HepG2 (cell line): ENCODE results near the gene SF3B6. TPM values are rescaled to one million over a fixed set of nuclear protein-coding genes. Genes with fewer than 3 reads are reported as not detected.
A peak's percentile ranks its signal among the peaks of the same experiment; 100 is the strongest.

ENCODE experiments used
- ATAC-seq: fragments of 200-7000 bp; cut with Tn5 transposase; 3 replicates; pipeline ENCODE4 v1.9.1; 2020; ENCODE audit warnings: mild to moderate bottlenecking, moderate library complexity
- BruUV-seq: library from RNA; stranded (reverse); fragments of 400-500 nt; replicated peaks from 2 replicates; lab custom pipeline; 2021; lab: Mats Ljungman, UMichigan
- CTCF ChIA-PET: fragments of 300-600 bp; formaldehyde crosslinking; extraction: SDS; loops from one replicate; lab custom pipeline; 2021; ENCODE audit warnings: low total read pairs, inconsistent platforms, low intra/inter-chr PET ratio; lab: Yijun Ruan, JAX
- POLR2A ChIA-PET: fragments of 350-600 bp; sonication (Branson Sonifier 250); formaldehyde crosslinking; loops from one replicate; lab custom pipeline; 2020; ENCODE audit warnings: antibody characterized with exemption, inconsistent platforms; lab: Yijun Ruan, JAX
- DNase-seq: peaks from one replicate; pipeline ENCODE4 v3.0.0-alpha.2; 2015; ENCODE audit warnings: low spot score
- FAIRE-seq: peaks from 3 replicates; lab custom pipeline; 2011; peaks lifted over from hg19 to GRCh38; lab: Jason Lieb, UNC
- H2AFZ ChIP-seq: one replicate; pipeline ENCODE4 v1.6.1; 2011; ENCODE audit warnings: low read length, inconsistent platforms
- H3K27ac ChIP-seq: fragments of 300-600 bp; 3 replicates; pipeline ENCODE4 v1.8.0; 2011; ENCODE audit warnings: mixed run types, mild to moderate bottlenecking, mixed read lengths, low read length, inconsistent platforms; ENCODE audit not compliant: insufficient read depth; ENCODE audit errors: extremely low read length
- H3K27me3 ChIP-seq, 2 experiments: fragments of 200-600 bp in 1 of 2; 2 replicates in 1 of 2; 3 replicates in 1 of 2; pipeline versions ENCODE4 v1.6.0 to v1.8.0; 2011; ENCODE audit warnings: low read length in 2 of 2, mild to moderate bottlenecking in 2 of 2, moderate library complexity in 2 of 2, inconsistent platforms in 1 of 2; ENCODE audit not compliant: insufficient read depth in 2 of 2, control insufficient read depth in 1 of 2
- H3K36me3 ChIP-seq, 2 experiments: fragments of 200-600 bp in 1 of 2; replicated peaks in 1 of 2; 2 replicates in 1 of 2; 3 replicates in 1 of 2; pipeline versions ENCODE4 v1.5.1 to v1.8.0; 2011; ENCODE audit warnings: low read length in 2 of 2, inconsistent platforms in 1 of 2; ENCODE audit not compliant: insufficient read depth in 2 of 2, control insufficient read depth in 1 of 2
- H3K4me1 ChIP-seq: 2 replicates; pipeline ENCODE4 v1.5.1; 2012; ENCODE audit warnings: low read length, inconsistent platforms; ENCODE audit not compliant: insufficient read depth
- H3K4me2 ChIP-seq: 2 replicates; pipeline ENCODE4 v1.6.0; 2011; ENCODE audit warnings: low read depth, low read length, inconsistent platforms
- H3K4me3 ChIP-seq, 3 experiments: fragments of 200-600 bp in 1 of 3; sonication (generic), shearing (Covaris generic) in 1 of 3; replicated peaks in 1 of 3; 2 replicates each; pipeline ENCODE4 v1.5.1; 2011 to 2016; ENCODE audit warnings: low read length in 3 of 3, inconsistent platforms in 2 of 3, low read depth in 2 of 3, mild to moderate bottlenecking in 2 of 3, control low read depth in 1 of 3, mixed read lengths in 1 of 3; ENCODE audit not compliant: insufficient read depth in 1 of 3
- H3K79me2 ChIP-seq: one replicate; pipeline ENCODE4 v1.6.1; 2011; ENCODE audit warnings: low read length, inconsistent platforms; ENCODE audit not compliant: insufficient read depth
- H3K9ac ChIP-seq: 2 replicates; pipeline ENCODE4 v1.6.0; 2011; ENCODE audit warnings: mild to moderate bottlenecking, low read depth, low read length, inconsistent platforms; ENCODE audit not compliant: insufficient read depth
- H3K9me3 ChIP-seq: 2 replicates; pipeline ENCODE4 v1.5.1; 2012; ENCODE audit warnings: mild to moderate bottlenecking, low read length
- H4K20me1 ChIP-seq: 2 replicates; pipeline ENCODE4 v1.6.0; 2011; ENCODE audit warnings: inconsistent platforms, mild to moderate bottlenecking, low read length, moderate library complexity; ENCODE audit not compliant: insufficient read depth
- NAIF1 ChIP-seq: sonication (generic); formaldehyde crosslinking; IDR thresholded peaks from 2 replicates; pipeline ENCODE4 v1.5.0; 2020; ENCODE audit warnings: mild to moderate bottlenecking, missing genetic modification reagents, borderline replicate concordance
- YEATS4 ChIP-seq: sonication (generic); formaldehyde crosslinking; IDR thresholded peaks from 2 replicates; pipeline ENCODE4 v1.4.0; 2020; ENCODE audit warnings: missing genetic modification reagents, borderline replicate concordance
- ZMYM3 ChIP-seq: sonication (generic); formaldehyde crosslinking; IDR thresholded peaks from 2 replicates; pipeline ENCODE4 v1.5.1; 2020; ENCODE audit warnings: mild to moderate bottlenecking, missing genetic modification reagents
- ZNF430 ChIP-seq: sonication (generic); formaldehyde crosslinking; IDR thresholded peaks from 2 replicates; pipeline ENCODE4 v1.9.0; 2021; ENCODE audit warnings: mild to moderate bottlenecking, missing genetic modification reagents
- ZNF501 ChIP-seq: sonication (generic); formaldehyde crosslinking; IDR thresholded peaks from 2 replicates; pipeline ENCODE4 v1.5.1; 2020; ENCODE audit warnings: mild to moderate bottlenecking, moderate library complexity, missing genetic modification reagents
- ZNF570 ChIP-seq: sonication (generic); formaldehyde crosslinking; IDR thresholded peaks from 2 replicates; pipeline ENCODE4 v1.4.0; 2020; ENCODE audit warnings: mild to moderate bottlenecking, missing genetic modification reagents, borderline replicate concordance
- ZNF629 ChIP-seq: sonication (generic); formaldehyde crosslinking; conservative IDR thresholded peaks from 2 replicates; pipeline ENCODE4 v1.5.0; 2020; ENCODE audit warnings: missing genetic modification reagents
- ZNF652 ChIP-seq: IDR thresholded peaks from 2 replicates; pipeline ENCODE4 v1.6.1; 2016; ENCODE audit warnings: low read depth, borderline replicate concordance
- ZNF75D ChIP-seq: sonication (generic); formaldehyde crosslinking; IDR thresholded peaks from 2 replicates; pipeline ENCODE4 v1.8.1; 2023; ENCODE audit warnings: missing genetic modification reagents, mild to moderate bottlenecking, borderline replicate concordance
- WGBS: methylation state at CpG from one replicate; pipeline ENCODE4 v1.1.6; 2017; ENCODE audit warnings: low lambda C conversion rate; 5-methylcytosine and 5-hydroxymethylcytosine counted together
- in situ Hi-C: cut with HindIII; loops from 2 replicates; pipeline ENCODE4 v1.10.0; 2017; ENCODE audit warnings: low pct_unique_long_range_greater_than_20kb; ENCODE audit not compliant: extremely low pct_ligation_motif_present
- intact Hi-C: fragments of 100-400 bp; cut with micrococcal nuclease; formaldehyde crosslinking; loops from one replicate; pipeline ENCODE4 v1.10.0; 2022; ENCODE audit not compliant: unreplicated experiment
- polyA plus RNA-seq, 8 experiments: library from polyadenylated mRNA; depleted of rRNA in 3 of 8; stranded (reverse) in 7 of 8; unstranded in 1 of 8; fragments of >200 nt; fragmentation: Illumina TruSeq in 4 of 8; extraction: Trizol in 4 of 8; gene quantifications; 2 replicates each; pipeline versions ENCODE4 v1.2.1 to v1.2.3, GENCODE V29; 2011 to 2016; ENCODE audit warnings: low read depth in 4 of 8, missing spikeins in 1 of 8, mixed read lengths in 1 of 8; ENCODE audit not compliant: insufficient read depth in 1 of 8
- total RNA-seq, 5 experiments: library from RNA; depleted of rRNA; stranded (reverse); fragments of >200 nt; fragmentation: Illumina TruSeq; extraction: Trizol; gene quantifications; 2 replicates each; pipeline ENCODE4 v1.2.3, GENCODE V29; 2016; ENCODE audit warnings: low read depth in 1 of 5
- TF ChIP-seq, protein P1 (sequence below): sonication (generic); formaldehyde crosslinking; IDR thresholded peaks from 2 replicates; pipeline ENCODE4 v1.4.0; 2020; ENCODE audit warnings: mild to moderate bottlenecking, missing genetic modification reagents
- TF ChIP-seq, protein P2 (sequence below): sonication (generic); formaldehyde crosslinking; IDR thresholded peaks from 2 replicates; pipeline ENCODE4 v1.5.1; 2020; ENCODE audit warnings: mild to moderate bottlenecking, missing genetic modification reagents, moderate library complexity
- TF ChIP-seq, protein P3 (sequence below): sonication (generic); formaldehyde crosslinking; IDR thresholded peaks from 2 replicates; pipeline ENCODE4 v1.4.0; 2020; ENCODE audit warnings: missing genetic modification reagents, low read depth, mild to moderate bottlenecking, borderline replicate concordance

The SF3B6 gene
- total and polyA plus RNA-seq, 2 of the 13 experiments (the other 11 are each of a cell fraction or from before 2014, with no cell fraction given), result 177 to 182 TPM

DNA sequence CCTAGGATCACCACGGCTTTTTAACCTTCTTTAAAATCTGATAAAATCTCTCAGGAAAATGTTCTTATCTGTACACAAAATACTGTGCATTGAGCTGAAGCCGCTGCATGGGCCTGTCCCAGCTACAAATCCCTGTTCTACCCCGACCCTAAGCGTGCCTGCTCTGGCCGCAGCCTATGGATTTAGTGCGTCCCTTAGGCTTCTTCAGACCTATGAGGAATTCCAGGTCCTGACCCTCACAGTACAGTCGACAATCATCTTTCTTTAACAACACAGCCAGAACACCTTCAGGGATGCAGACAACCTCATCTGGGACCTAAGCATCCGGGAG lies 28.5 kb downstream of the SF3B6 start:
- FAIRE-seq (no peak), DNase-seq (no peak), ATAC-seq (peak; percentile 28)
- POLR2A ChIA-PET, result interaction anchor here (0.6 to 5.4 kb wide), 27 partner anchors 10 to 136 kb away, joined by 3 to 91 read pairs (median 6); partner anchors contain the start of genes ATAD2B, MFSD2B, SF3B6 and TP53I3
- Histone ChIP-seq H3K79me2 (peaks cover 40% of the 10 kb centered on the region), H3K9me3 (no peaks in the 10 kb centered on the region), H3K36me3 (no peaks in the 10 kb centered on the region), H3K4me1 (peaks cover 64% of the 10 kb centered on the region), H4K20me1 (no peaks in the 10 kb centered on the region), H3K9ac (peak overlapping the region; percentile 51), H3K27me3 (no peaks in the 10 kb centered on the region; a peak in 2 of 5 replicates), H3K27ac (peak overlapping the region; percentile 35), H3K4me3 (peak overlapping the region; percentile 41 to 84 (median 57)), H2AFZ (peak overlapping the region; percentile 86), H3K4me2 (peak overlapping the region; percentile 97)
- intact Hi-C loops, result loop anchor here (1.0 to 2.0 kb wide), 4 partner anchors 26 to 37 kb away; partner anchors contain the start of genes SF3B6 and TP53I3
- 3% methylated on average over 8 of the region's 8 CpGs for WGBS
- in situ Hi-C loops, result no loop called here
- CTCF ChIA-PET, result no interaction called here
- BruUV-seq, result no TSS peak
- TF ChIP-seq ZNF652 (CRISPR knock-in tag) (no peak), ZNF570 (CRISPR knock-in tag) (no peak), ZNF430 (0 out of 2 replicates have a peak, but pooled peaks have one; percentile 26), ZNF501 (CRISPR knock-in tag) (peak; percentile 77), ZMYM3 (CRISPR knock-in tag) (peak; percentile 48; the same call in 1 of the 2 replicates), YEATS4 (CRISPR knock-in tag) (0 out of 2 replicates have a peak, but pooled peaks have one; percentile 18), NAIF1 (0 out of 2 replicates have a peak, but pooled peaks have one; percentile 34), ZNF75D (CRISPR knock-in tag) (0 out of 2 replicates have a peak, but pooled peaks have one; percentile 5), ZNF629 (CRISPR knock-in tag) (0 out of 2 replicates have a peak, but pooled peaks have one; percentile 6)
- TF ChIP-seq, protein P1, sequence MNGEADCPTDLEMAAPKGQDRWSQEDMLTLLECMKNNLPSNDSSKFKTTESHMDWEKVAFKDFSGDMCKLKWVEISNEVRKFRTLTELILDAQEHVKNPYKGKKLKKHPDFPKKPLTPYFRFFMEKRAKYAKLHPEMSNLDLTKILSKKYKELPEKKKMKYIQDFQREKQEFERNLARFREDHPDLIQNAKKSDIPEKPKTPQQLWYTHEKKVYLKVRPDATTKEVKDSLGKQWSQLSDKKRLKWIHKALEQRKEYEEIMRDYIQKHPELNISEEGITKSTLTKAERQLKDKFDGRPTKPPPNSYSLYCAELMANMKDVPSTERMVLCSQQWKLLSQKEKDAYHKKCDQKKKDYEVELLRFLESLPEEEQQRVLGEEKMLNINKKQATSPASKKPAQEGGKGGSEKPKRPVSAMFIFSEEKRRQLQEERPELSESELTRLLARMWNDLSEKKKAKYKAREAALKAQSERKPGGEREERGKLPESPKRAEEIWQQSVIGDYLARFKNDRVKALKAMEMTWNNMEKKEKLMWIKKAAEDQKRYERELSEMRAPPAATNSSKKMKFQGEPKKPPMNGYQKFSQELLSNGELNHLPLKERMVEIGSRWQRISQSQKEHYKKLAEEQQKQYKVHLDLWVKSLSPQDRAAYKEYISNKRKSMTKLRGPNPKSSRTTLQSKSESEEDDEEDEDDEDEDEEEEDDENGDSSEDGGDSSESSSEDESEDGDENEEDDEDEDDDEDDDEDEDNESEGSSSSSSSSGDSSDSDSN (CRISPR knock-in tag), result peak; percentile 4; the same call in 1 of the 2 replicates
- TF ChIP-seq, protein P2, sequence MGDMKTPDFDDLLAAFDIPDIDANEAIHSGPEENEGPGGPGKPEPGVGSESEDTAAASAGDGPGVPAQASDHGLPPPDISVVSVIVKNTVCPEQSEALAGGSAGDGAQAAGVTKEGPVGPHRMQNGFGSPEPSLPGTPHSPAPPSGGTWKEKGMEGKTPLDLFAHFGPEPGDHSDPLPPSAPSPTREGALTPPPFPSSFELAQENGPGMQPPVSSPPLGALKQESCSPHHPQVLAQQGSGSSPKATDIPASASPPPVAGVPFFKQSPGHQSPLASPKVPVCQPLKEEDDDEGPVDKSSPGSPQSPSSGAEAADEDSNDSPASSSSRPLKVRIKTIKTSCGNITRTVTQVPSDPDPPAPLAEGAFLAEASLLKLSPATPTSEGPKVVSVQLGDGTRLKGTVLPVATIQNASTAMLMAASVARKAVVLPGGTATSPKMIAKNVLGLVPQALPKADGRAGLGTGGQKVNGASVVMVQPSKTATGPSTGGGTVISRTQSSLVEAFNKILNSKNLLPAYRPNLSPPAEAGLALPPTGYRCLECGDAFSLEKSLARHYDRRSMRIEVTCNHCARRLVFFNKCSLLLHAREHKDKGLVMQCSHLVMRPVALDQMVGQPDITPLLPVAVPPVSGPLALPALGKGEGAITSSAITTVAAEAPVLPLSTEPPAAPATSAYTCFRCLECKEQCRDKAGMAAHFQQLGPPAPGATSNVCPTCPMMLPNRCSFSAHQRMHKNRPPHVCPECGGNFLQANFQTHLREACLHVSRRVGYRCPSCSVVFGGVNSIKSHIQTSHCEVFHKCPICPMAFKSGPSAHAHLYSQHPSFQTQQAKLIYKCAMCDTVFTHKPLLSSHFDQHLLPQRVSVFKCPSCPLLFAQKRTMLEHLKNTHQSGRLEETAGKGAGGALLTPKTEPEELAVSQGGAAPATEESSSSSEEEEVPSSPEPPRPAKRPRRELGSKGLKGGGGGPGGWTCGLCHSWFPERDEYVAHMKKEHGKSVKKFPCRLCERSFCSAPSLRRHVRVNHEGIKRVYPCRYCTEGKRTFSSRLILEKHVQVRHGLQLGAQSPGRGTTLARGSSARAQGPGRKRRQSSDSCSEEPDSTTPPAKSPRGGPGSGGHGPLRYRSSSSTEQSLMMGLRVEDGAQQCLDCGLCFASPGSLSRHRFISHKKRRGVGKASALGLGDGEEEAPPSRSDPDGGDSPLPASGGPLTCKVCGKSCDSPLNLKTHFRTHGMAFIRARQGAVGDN (CRISPR knock-in tag), result peak; percentile 18; the same call in 1 of the 2 replicates
- TF ChIP-seq, protein P3, sequence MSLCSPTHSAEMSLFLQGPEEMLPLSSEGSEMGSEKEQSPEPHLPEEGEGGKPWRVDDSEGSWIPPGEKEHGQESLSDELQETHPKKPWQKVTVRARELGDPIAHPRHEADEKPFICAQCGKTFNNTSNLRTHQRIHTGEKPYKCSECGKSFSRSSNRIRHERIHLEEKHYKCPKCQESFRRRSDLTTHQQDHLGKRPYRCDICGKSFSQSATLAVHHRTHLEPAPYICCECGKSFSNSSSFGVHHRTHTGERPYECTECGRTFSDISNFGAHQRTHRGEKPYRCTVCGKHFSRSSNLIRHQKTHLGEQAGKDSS (CRISPR knock-in tag), result no peak
